ENCODE measurements around the gene SERPINA5.

SERPINA5 gene

GRCh38 chr14:94578712-94579111, 2.5 kb upstream of the SERPINA5 start (continued):
- TF ChIP-seq, protein P1, sequence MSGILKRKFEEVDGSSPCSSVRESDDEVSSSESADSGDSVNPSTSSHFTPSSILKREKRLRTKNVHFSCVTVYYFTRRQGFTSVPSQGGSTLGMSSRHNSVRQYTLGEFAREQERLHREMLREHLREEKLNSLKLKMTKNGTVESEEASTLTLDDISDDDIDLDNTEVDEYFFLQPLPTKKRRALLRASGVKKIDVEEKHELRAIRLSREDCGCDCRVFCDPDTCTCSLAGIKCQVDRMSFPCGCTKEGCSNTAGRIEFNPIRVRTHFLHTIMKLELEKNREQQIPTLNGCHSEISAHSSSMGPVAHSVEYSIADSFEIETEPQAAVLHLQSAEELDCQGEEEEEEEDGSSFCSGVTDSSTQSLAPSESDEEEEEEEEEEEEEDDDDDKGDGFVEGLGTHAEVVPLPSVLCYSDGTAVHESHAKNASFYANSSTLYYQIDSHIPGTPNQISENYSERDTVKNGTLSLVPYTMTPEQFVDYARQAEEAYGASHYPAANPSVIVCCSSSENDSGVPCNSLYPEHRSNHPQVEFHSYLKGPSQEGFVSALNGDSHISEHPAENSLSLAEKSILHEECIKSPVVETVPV (CRISPR knock-in tag; IDR thresholded peaks at IDR 0.05): no peak

- no peak for TF ChIP-seq PPARA (CRISPR knock-in tag; IDR thresholded peaks at IDR 0.05; ENCODE audit: borderline replicate concordance)
- no peak for TF ChIP-seq ZFP3 (CRISPR knock-in tag; IDR thresholded peaks at IDR 0.05)
- no peak for TF ChIP-seq TOX (CRISPR knock-in tag; IDR thresholded peaks at IDR 0.05; ENCODE audit: borderline replicate concordance)
- no peak for TF ChIP-seq BACH2 (CRISPR knock-in tag; IDR thresholded peaks at IDR 0.05; ENCODE audit: borderline replicate concordance)
- TF ChIP-seq PATZ1 (CRISPR knock-in tag; IDR thresholded peaks at IDR 0.05; ENCODE audit: borderline replicate concordance): no peak
- no peak for TF ChIP-seq ZNF565 (CRISPR knock-in tag; conservative IDR thresholded peaks at IDR 0.05; ENCODE audit: low read depth)
- TF ChIP-seq, protein P1 (CRISPR knock-in tag; IDR thresholded peaks at IDR 0.05): no peak
- no peak for TF ChIP-seq ARNTL (CRISPR knock-in tag; IDR thresholded peaks at IDR 0.05; ENCODE audit: borderline replicate concordance, low read depth)
- TF ChIP-seq, protein P2, sequence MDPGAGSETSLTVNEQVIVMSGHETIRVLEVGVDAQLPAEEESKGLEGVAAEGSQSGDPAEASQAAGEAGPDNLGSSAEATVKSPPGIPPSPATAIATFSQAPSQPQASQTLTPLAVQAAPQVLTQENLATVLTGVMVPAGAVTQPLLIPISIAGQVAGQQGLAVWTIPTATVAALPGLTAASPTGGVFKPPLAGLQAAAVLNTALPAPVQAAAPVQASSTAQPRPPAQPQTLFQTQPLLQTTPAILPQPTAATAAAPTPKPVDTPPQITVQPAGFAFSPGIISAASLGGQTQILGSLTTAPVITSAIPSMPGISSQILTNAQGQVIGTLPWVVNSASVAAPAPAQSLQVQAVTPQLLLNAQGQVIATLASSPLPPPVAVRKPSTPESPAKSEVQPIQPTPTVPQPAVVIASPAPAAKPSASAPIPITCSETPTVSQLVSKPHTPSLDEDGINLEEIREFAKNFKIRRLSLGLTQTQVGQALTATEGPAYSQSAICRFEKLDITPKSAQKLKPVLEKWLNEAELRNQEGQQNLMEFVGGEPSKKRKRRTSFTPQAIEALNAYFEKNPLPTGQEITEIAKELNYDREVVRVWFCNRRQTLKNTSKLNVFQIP (CRISPR knock-in tag; IDR thresholded peaks at IDR 0.05; ENCODE audit: borderline replicate concordance, low read depth): no peak
- no peak for ATAC-seq
Measured at GRCh38 chr14:94582199-94582750, 1.0 kb downstream of the SERPINA5 start.

DNA sequence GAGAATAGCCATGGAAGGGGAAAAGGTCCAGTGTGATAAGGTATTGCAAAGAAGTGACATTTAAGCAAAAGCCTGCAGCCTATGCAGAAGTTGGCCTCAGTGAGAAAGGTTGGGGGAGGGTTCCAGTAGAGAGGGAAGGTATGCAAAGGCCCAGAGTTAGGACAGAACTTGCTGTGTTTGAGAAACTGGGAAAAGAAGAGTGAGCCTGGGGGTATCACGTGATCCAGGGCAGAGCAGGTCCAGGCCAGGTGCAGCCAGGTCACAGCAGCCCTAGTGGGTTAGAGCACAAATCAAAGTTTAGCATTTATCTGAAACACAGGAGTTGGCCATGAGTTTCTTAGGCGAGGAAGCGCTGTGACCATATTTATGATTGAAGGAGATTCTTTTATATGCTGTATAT, 1.6 kb downstream of the SERPINA5 start:
- no peak for ATAC-seq
- TF ChIP-seq ZNF565 (CRISPR knock-in tag; conservative IDR thresholded peaks at IDR 0.05; ENCODE audit: low read depth) (no peak), ISL1 (CRISPR knock-in tag; IDR thresholded peaks at IDR 0.05) (no peak), TCF4 (CRISPR knock-in tag; IDR thresholded peaks at IDR 0.05; ENCODE audit: borderline replicate concordance) (no peak), ZNF8 (CRISPR knock-in tag; IDR thresholded peaks at IDR 0.05) (no peak), ESRRG (CRISPR knock-in tag; IDR thresholded peaks at IDR 0.05) (no peak), PATZ1 (CRISPR knock-in tag; IDR thresholded peaks at IDR 0.05; ENCODE audit: borderline replicate concordance) (no peak), ARNTL (CRISPR knock-in tag; IDR thresholded peaks at IDR 0.05; ENCODE audit: borderline replicate concordance, low read depth) (no peak), ZFP3 (CRISPR knock-in tag; IDR thresholded peaks at IDR 0.05) (no peak), PPARA (CRISPR knock-in tag; IDR thresholded peaks at IDR 0.05; ENCODE audit: borderline replicate concordance) (no peak), TSHZ2 (CRISPR knock-in tag; IDR thresholded peaks at IDR 0.05) (no peak)

GRCh38 chr14:94583557-94583956, 2.3 kb downstream of the SERPINA5 start:
- ATAC-seq: no peak
- TF ChIP-seq ESRRG (CRISPR knock-in tag; IDR thresholded peaks at IDR 0.05) (no peak), TCF4 (CRISPR knock-in tag; IDR thresholded peaks at IDR 0.05; ENCODE audit: borderline replicate concordance) (no peak), CREB5 (CRISPR knock-in tag; IDR thresholded peaks at IDR 0.05; ENCODE audit: low read depth) (no peak), OSR1 (CRISPR knock-in tag; IDR thresholded peaks at IDR 0.05) (no peak), PPARA (CRISPR knock-in tag; IDR thresholded peaks at IDR 0.05; ENCODE audit: borderline replicate concordance) (no peak), ZNF565 (CRISPR knock-in tag; conservative IDR thresholded peaks at IDR 0.05; ENCODE audit: low read depth) (no peak), SNAI2 (CRISPR knock-in tag; IDR thresholded peaks at IDR 0.05) (no peak), ZNF8 (CRISPR knock-in tag; IDR thresholded peaks at IDR 0.05) (no peak), GLIS3 (CRISPR knock-in tag; IDR thresholded peaks at IDR 0.05) (no peak), ARNTL (CRISPR knock-in tag; IDR thresholded peaks at IDR 0.05; ENCODE audit: borderline replicate concordance, low read depth) (no peak), ZFP3 (CRISPR knock-in tag; IDR thresholded peaks at IDR 0.05) (no peak), CSDC2 (CRISPR knock-in tag; IDR thresholded peaks at IDR 0.05) (no peak), BACH2 (CRISPR knock-in tag; IDR thresholded peaks at IDR 0.05; ENCODE audit: borderline replicate concordance) (no peak), ISL1 (CRISPR knock-in tag; IDR thresholded peaks at IDR 0.05) (no peak)
- TF ChIP-seq, protein P1 (CRISPR knock-in tag; IDR thresholded peaks at IDR 0.05): no peak
